K562 (cell line): ENCODE results near the gene PNLIPRP2. TPM values are rescaled to one million over a fixed set of nuclear protein-coding genes. Genes with fewer than 3 reads are reported as not detected.
A peak's percentile ranks its signal among the peaks of the same experiment; 100 is the strongest.

ENCODE experiments used
- ATAC-seq: fragments of 200-7000 bp; cut with Tn5 transposase; 3 replicates; pipeline ENCODE4 v1.9.1; 2020; ENCODE audit warnings: moderate library complexity
- BruUV-seq: library from RNA; stranded (reverse); fragments of 400-500 nt; replicated peaks from 2 replicates; lab custom pipeline; 2021; lab: Mats Ljungman, UMichigan
- CTCF ChIA-PET: fragments of 300-600 bp; formaldehyde crosslinking; extraction: SDS; loops from one replicate; lab custom pipeline; 2021; ENCODE audit warnings: low intra/inter-chr PET ratio; lab: Yijun Ruan, JAX
- POLR2A ChIA-PET: fragments of 300-600, 350-650 bp; sonication (Branson Sonifier 250); formaldehyde crosslinking; extraction: SDS; loops from one replicate; lab custom pipeline; 2021; ENCODE audit warnings: antibody characterized with exemption, inconsistent platforms; lab: Yijun Ruan, JAX
- DNase-seq, 4 experiments: peaks; one replicate each; pipeline versions ENCODE4 v3.0.0 to v3.0.0-alpha.2; 2011 to 2018; ENCODE audit warnings: low spot score in 3 of 4, mixed read lengths in 3 of 4; ENCODE audit errors: extremely low read depth in 1 of 4
- FAIRE-seq: peaks from 2 replicates; lab custom pipeline; 2011; peaks lifted over from hg19 to GRCh38; lab: Jason Lieb, UNC
- H2AFZ ChIP-seq: 2 replicates; pipeline ENCODE4 v1.6.0; 2011; ENCODE audit warnings: low read depth, low read length, control low read depth, inconsistent platforms
- H3K27ac ChIP-seq: fragments of 200-600 bp; 3 replicates; pipeline ENCODE4 v1.8.0; 2011; ENCODE audit warnings: low read depth, mild to moderate bottlenecking, control low read depth, inconsistent platforms, low read length, moderate library complexity, mixed read lengths; ENCODE audit errors: extremely low read depth
- H3K27me3 ChIP-seq, 2 experiments: fragments of 300-600 bp in 1 of 2; 2 replicates in 1 of 2; 3 replicates in 1 of 2; pipeline versions ENCODE4 v1.6.0 to v1.8.0; 2011; ENCODE audit warnings: inconsistent platforms in 2 of 2, low read length in 2 of 2, mild to moderate bottlenecking in 1 of 2, mixed read lengths in 1 of 2, moderate library complexity in 1 of 2; ENCODE audit not compliant: control insufficient read depth in 2 of 2, insufficient read depth in 2 of 2
- H3K36me3 ChIP-seq: fragments of 300-600 bp; 3 replicates; pipeline ENCODE4 v1.8.0; 2011; ENCODE audit warnings: mild to moderate bottlenecking, low read length, inconsistent platforms; ENCODE audit not compliant: control insufficient read depth, insufficient read depth
- H3K4me1 ChIP-seq, 2 experiments: fragments of 200-600 bp in 1 of 2; replicated peaks in 1 of 2; 2 replicates in 1 of 2; 3 replicates in 1 of 2; pipeline versions ENCODE4 v1.5.1 to v1.8.0; 2011; ENCODE audit warnings: inconsistent platforms in 2 of 2, low read length in 2 of 2, mild to moderate bottlenecking in 1 of 2, mixed read lengths in 1 of 2, moderate library complexity in 1 of 2; ENCODE audit not compliant: control insufficient read depth in 2 of 2, insufficient read depth in 2 of 2
- H3K4me2 ChIP-seq: 2 replicates; pipeline ENCODE4 v1.6.1; 2011; ENCODE audit warnings: low read length, control low read depth, inconsistent platforms, mixed read lengths; ENCODE audit not compliant: insufficient read depth
- H3K4me3 ChIP-seq: fragments of 200-600 bp; sonication (generic), shearing (Covaris generic); 2 replicates; pipeline ENCODE4 v1.5.1; 2016; ENCODE audit warnings: control low read depth, inconsistent platforms
- H3K79me2 ChIP-seq: fragments of 200-600 bp; 3 replicates; pipeline ENCODE4 v1.8.0; 2011; ENCODE audit warnings: low read length, inconsistent platforms; ENCODE audit not compliant: control insufficient read depth, insufficient read depth
- H3K9ac ChIP-seq, 2 experiments: 2 replicates each; pipeline versions ENCODE4 v1.6.0 to v1.6.1; 2011; ENCODE audit warnings: low read depth in 2 of 2, low read length in 2 of 2, control low read depth in 1 of 2, inconsistent platforms in 1 of 2, mild to moderate bottlenecking in 1 of 2, mixed read lengths in 1 of 2; ENCODE audit not compliant: insufficient read depth in 1 of 2
- H3K9me1 ChIP-seq: one replicate; pipeline ENCODE4 v1.6.0; 2011; ENCODE audit warnings: inconsistent platforms, mild to moderate bottlenecking, low read length, moderate library complexity; ENCODE audit not compliant: control insufficient read depth, insufficient read depth
- H3K9me3 ChIP-seq: replicated peaks from 2 replicates; pipeline ENCODE4 v1.5.1; 2011; ENCODE audit warnings: low read depth, low read length, inconsistent platforms; ENCODE audit not compliant: control insufficient read depth, insufficient read depth
- H4K20me1 ChIP-seq: replicated peaks from 2 replicates; pipeline ENCODE4 v1.6.1; 2011; ENCODE audit warnings: low read length, inconsistent platforms, mixed read lengths; ENCODE audit not compliant: control insufficient read depth, insufficient read depth
- CCAR2 ChIP-seq: fragments of 200-400 bp; formaldehyde crosslinking; IDR thresholded peaks from 2 replicates; pipeline ENCODE4 v1.6.1; 2017; ENCODE audit warnings: mild to moderate bottlenecking, low read depth, low read length
- E2F5 ChIP-seq: sonication (generic); formaldehyde crosslinking; IDR thresholded peaks from 2 replicates; pipeline ENCODE4 v1.8.0; 2022; ENCODE audit warnings: mild to moderate bottlenecking, missing genetic modification reagents
- JUN ChIP-seq, 2 experiments: sonication (generic) in 1 of 2; formaldehyde crosslinking in 1 of 2; IDR thresholded peaks; 2 replicates each; pipeline versions ENCODE4 v1.6.1 to v1.8.0; 2012 to 2022; ENCODE audit warnings: borderline replicate concordance in 2 of 2, mild to moderate bottlenecking in 2 of 2, improper control_type of control experiment in 1 of 2, low read depth in 1 of 2, low read length in 1 of 2, missing genetic modification reagents in 1 of 2
- L3MBTL2 ChIP-seq: fragments of 450-650 bp; IDR thresholded peaks from 2 replicates; pipeline ENCODE4 v1.6.1; 2016; ENCODE audit warnings: mild to moderate bottlenecking, moderate library complexity
- NONO ChIP-seq, 2 experiments: fragments of 200-400 bp in 1 of 2; fragments of 450-650 bp in 1 of 2; formaldehyde crosslinking in 1 of 2; IDR thresholded peaks; 2 replicates each; pipeline ENCODE4 v1.6.1; 2017; ENCODE audit warnings: low read depth in 2 of 2, mild to moderate bottlenecking in 2 of 2, moderate library complexity in 2 of 2, low read length in 1 of 2
- SMAD1 ChIP-seq: fragments of 150-350 bp; IDR thresholded peaks from 2 replicates; pipeline ENCODE4 v1.6.1; 2014; ENCODE audit warnings: low read length, low read depth; ENCODE audit not compliant: partially characterized antibody
- ZNF140 ChIP-seq: fragments of 250-450 bp; sonication (Bioruptor Pico); IDR thresholded peaks from 2 replicates; pipeline ENCODE4 v1.8.0; 2021; ENCODE audit warnings: moderate library complexity, mild to moderate bottlenecking, inconsistent platforms
- ZNF282 ChIP-seq: sonication (generic); formaldehyde crosslinking; IDR thresholded peaks from 2 replicates; pipeline ENCODE4 v1.8.1; 2023; ENCODE audit warnings: missing genetic modification reagents
- WGBS: fragments of 100-300 bp; shearing (Covaris generic); methylation state at CpG from one replicate; pipeline ENCODE4 v1.1.6; 2016; ENCODE audit warnings: low coverage, mixed read lengths; ENCODE audit not compliant: insufficient coverage; ENCODE audit errors: missing lambda C conversion rate; 5-methylcytosine and 5-hydroxymethylcytosine counted together
- in situ Hi-C: fragments of 300-500 bp; cut with MboI; formaldehyde crosslinking; loops from 4 replicates; pipeline ENCODE4 v1.15.0; 2018; ENCODE audit warnings: inconsistent platforms, mixed read lengths
- intact Hi-C: fragments of 100-400 bp; cut with micrococcal nuclease; formaldehyde crosslinking; loops from 2 replicates; pipeline ENCODE4 v1.14.2; 2022
- polyA plus RNA-seq, 8 experiments: library from polyadenylated mRNA; depleted of rRNA in 4 of 8; stranded (reverse) in 5 of 8; unstranded in 3 of 8; fragments of >200 nt; fragmentation: Nextera tagmentation in 2 of 8; fragmentation: Illumina TruSeq in 1 of 8; extraction: Ambion mirVana in 2 of 8; extraction: Trizol in 1 of 8; gene quantifications; 2 replicates each; pipeline versions ENCODE4 v1.2.1 to v1.2.3, GENCODE V29; 2011 to 2014; ENCODE audit warnings: inconsistent platforms in 1 of 8, missing spikeins in 1 of 8
- total RNA-seq, 7 experiments: library from RNA; depleted of rRNA in 6 of 7; stranded (reverse); fragments of >200 nt in 6 of 7; fragmentation: Illumina TruSeq in 2 of 7; extraction: Trizol in 2 of 7; gene quantifications; 2 replicates each; pipeline versions ENCODE4 v1.2.1 to v1.2.3, GENCODE V29; 2011 to 2021; ENCODE audit warnings: low replicate concordance in 1 of 7
- TF ChIP-seq, protein P1 (sequence below), 3 experiments: IDR thresholded peaks in 2 of 3; conservative IDR thresholded peaks in 1 of 3; 2 replicates each; pipeline ENCODE4 v1.5.1; 2011 to 2012; ENCODE audit warnings: low read length in 3 of 3, mild to moderate bottlenecking in 3 of 3, control low read depth in 2 of 3, improper control_type of control experiment in 1 of 3, inconsistent platforms in 1 of 3, low read depth in 1 of 3, mixed read lengths in 1 of 3, moderate library complexity in 1 of 3; ENCODE audit not compliant: insufficient read depth in 2 of 3

PNLIPRP2 gene
- total and polyA plus RNA-seq, 9 of the 15 experiments (the other 6 are each of a cell fraction or from before 2014, with no cell fraction given): 0.38 TPM; not detected in 8

- BruUV-seq: no TSS peak
- no peaks in the 10 kb centered on the region for H3K79me2 ChIP-seq
- ATAC-seq (no peak), DNase-seq (no peak), FAIRE-seq (no peak)
- H3K36me3 ChIP-seq: no peaks in the 10 kb centered on the region
- CTCF ChIA-PET: no interaction called here
- in situ Hi-C loops: no loop called here
- no peaks in the 10 kb centered on the region for H3K9me3 ChIP-seq
- no peak overlapping the region for H3K9ac ChIP-seq
- H3K9me1 ChIP-seq: no peaks in the 10 kb centered on the region
- WGBS: 0% methylated on average over 1 of the region's 1 CpG
- TF ChIP-seq CCAR2 (no peak), L3MBTL2 (no peak)
- TF ChIP-seq, all 486 proteins: peak for 0
- Histone ChIP-seq H3K4me2 (no peak overlapping the region), H3K27me3 (no peaks in the 10 kb centered on the region), H3K4me1 (no peaks in the 10 kb centered on the region), H3K27ac (no peak overlapping the region), H3K4me3 (no peak overlapping the region), H2AFZ (no peak overlapping the region), H4K20me1 (no peaks in the 10 kb centered on the region)
- POLR2A ChIA-PET: no interaction called here
- intact Hi-C loops: no loop called here
Observed at GRCh38 chr10:116653885-116654284, 33.1 kb downstream of the PNLIPRP2 start.

DNA sequence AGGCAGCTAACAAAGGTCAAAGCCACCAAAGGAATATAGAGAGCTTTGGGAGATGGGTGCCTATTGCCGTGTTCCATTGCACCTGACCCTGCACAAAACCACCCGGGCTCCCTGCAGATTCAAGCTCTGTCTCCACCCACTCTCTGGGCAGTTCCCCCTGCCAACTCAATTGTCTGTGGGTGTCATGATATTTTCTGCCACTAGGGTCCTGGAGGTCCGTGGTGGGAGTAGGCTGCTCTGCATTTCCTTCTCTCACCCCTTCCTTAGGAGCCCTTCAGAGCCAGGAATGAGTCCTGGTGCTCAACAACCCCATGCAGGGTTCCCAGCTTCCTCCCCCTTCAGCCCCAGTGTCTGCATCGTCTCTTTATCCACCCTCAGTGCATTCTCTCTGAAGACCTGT, 34.1 kb downstream of the PNLIPRP2 start:
- Histone ChIP-seq H3K9me1 (no peaks in the 10 kb centered on the region), H3K4me3 (no peak overlapping the region), H3K4me1 (no peaks in the 10 kb centered on the region), H2AFZ (no peak overlapping the region), H3K79me2 (no peaks in the 10 kb centered on the region), H4K20me1 (no peaks in the 10 kb centered on the region), H3K4me2 (no peak overlapping the region), H3K9ac (no peak overlapping the region), H3K36me3 (no peaks in the 10 kb centered on the region), H3K27ac (no peak overlapping the region), H3K27me3 (no peaks in the 10 kb centered on the region; a peak in 1 of 5 replicates), H3K9me3 (no peaks in the 10 kb centered on the region)
- no TSS peak for BruUV-seq
- CTCF ChIA-PET: no interaction called here
- DNase-seq (peak in 2 of 4 experiments; percentile 16 to 20), ATAC-seq (0 out of 3 replicates have a peak, but pooled peaks have one; percentile 45), FAIRE-seq (no peak)
- TF ChIP-seq NONO (IDR thresholded peaks at IDR 0.05; ENCODE audit: low read depth in 2 of 2, low read length in 1 of 2) (no peak), JUN (IDR thresholded peaks at IDR 0.05; ENCODE audit: borderline replicate concordance, low read depth, low read length) (no peak), JUN (CRISPR knock-in tag; IDR thresholded peaks at IDR 0.05; ENCODE audit: borderline replicate concordance) (no peak), ZNF140 (CRISPR knock-in tag) (no peak), SMAD1 (no peak), E2F5 (CRISPR knock-in tag) (no peak), ZNF282 (CRISPR knock-in tag) (no peak)
- TF ChIP-seq, protein P1, sequence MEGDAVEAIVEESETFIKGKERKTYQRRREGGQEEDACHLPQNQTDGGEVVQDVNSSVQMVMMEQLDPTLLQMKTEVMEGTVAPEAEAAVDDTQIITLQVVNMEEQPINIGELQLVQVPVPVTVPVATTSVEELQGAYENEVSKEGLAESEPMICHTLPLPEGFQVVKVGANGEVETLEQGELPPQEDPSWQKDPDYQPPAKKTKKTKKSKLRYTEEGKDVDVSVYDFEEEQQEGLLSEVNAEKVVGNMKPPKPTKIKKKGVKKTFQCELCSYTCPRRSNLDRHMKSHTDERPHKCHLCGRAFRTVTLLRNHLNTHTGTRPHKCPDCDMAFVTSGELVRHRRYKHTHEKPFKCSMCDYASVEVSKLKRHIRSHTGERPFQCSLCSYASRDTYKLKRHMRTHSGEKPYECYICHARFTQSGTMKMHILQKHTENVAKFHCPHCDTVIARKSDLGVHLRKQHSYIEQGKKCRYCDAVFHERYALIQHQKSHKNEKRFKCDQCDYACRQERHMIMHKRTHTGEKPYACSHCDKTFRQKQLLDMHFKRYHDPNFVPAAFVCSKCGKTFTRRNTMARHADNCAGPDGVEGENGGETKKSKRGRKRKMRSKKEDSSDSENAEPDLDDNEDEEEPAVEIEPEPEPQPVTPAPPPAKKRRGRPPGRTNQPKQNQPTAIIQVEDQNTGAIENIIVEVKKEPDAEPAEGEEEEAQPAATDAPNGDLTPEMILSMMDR (IDR thresholded peaks at IDR 0.05 in 2 of 3, conservative IDR thresholded peaks at IDR 0.05 in 1 of 3; ENCODE audit: insufficient read depth in 2 of 3, low read depth in 1 of 3, low read length in 3 of 3): 0 out of 6 replicates have a peak, but pooled peaks of 1 of the 3 experiments have one; percentile 36
- POLR2A ChIA-PET: no interaction called here
- in situ Hi-C loops (no loop called here), intact Hi-C loops (no loop called here)
- WGBS: 2% methylated on average over 4 of the region's 4 CpGs
